Type B pancreatic cell (in vitro differentiated cells): ENCODE data around the gene MAEA. TPM values are rescaled to one million over a fixed set of nuclear protein-coding genes. Genes with fewer than 3 reads are reported as not detected.

ENCODE experiments used
- DNase-seq: peaks from one replicate; pipeline ENCODE4 v3.0.0; 2021; ENCODE audit warnings: mixed read lengths; ENCODE audit not compliant: unreplicated experiment; ENCODE audit errors: extremely low spot score
- H3K27ac Mint-ChIP-seq: 2 replicates; pipeline ENCODE4 v1.8.0; 2021; ENCODE audit warnings: mild to moderate bottlenecking, mixed read lengths
- H3K27me3 Mint-ChIP-seq: 2 replicates; pipeline ENCODE4 v1.8.0; 2021; ENCODE audit warnings: mixed read lengths
- H3K36me3 Mint-ChIP-seq: 2 replicates; pipeline ENCODE4 v1.8.0; 2021; ENCODE audit warnings: mixed read lengths
- H3K4me1 Mint-ChIP-seq: one replicate; pipeline ENCODE4 v1.8.0; 2021; ENCODE audit warnings: mixed read lengths; ENCODE audit not compliant: unreplicated experiment
- H3K4me3 Mint-ChIP-seq: 2 replicates; pipeline ENCODE4 v1.8.0; 2021; ENCODE audit warnings: mild to moderate bottlenecking, mixed read lengths
- H3K9me3 Mint-ChIP-seq: 2 replicates; pipeline ENCODE4 v1.8.0; 2021; ENCODE audit warnings: mixed read lengths
- total RNA-seq: library from RNA; stranded (reverse); gene quantifications from 2 replicates; pipeline ENCODE4 v1.2.1, GENCODE V29; 2021; ENCODE audit warnings: low replicate concordance
- TF ChIP-seq, protein P1 (sequence below): fragments of 200-600 bp; sonication (generic); conservative IDR thresholded peaks from 2 replicates; pipeline ENCODE4 v1.5.0; 2021; ENCODE audit warnings: antibody characterized with exemption, mild to moderate bottlenecking

Gene MAEA
- total RNA-seq, 1 donor from 2014 or later = 81.5 TPM

DNA sequence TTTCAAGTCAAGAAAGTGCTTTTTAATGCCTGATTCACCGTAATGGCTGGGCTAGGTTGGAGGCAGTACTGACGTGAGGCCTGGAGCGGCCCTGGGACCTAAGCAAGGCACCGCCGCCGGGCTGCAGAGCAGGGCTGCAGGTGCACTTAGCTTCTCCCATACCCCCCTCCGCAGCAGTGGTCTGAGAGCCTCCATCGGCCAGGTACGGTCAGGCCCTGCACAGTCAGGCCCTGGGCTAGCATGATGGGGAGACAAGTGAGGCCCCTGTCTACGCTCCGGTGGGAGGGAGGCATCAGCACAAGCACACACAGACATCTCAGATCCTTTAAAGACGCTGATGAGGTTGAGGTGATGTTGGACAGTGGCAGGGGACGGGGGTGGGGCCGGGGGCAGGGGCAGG lies 4.7 kb downstream of the MAEA start:
- no peak overlapping the region for H3K4me3 Mint-ChIP-seq
- H3K36me3 Mint-ChIP-seq = peaks cover 4% of the 10 kb centered on the region
- H3K4me1 Mint-ChIP-seq = peaks cover 29% of the 10 kb centered on the region
- no peak overlapping the region for H3K27ac Mint-ChIP-seq
- TF ChIP-seq, protein P1, sequence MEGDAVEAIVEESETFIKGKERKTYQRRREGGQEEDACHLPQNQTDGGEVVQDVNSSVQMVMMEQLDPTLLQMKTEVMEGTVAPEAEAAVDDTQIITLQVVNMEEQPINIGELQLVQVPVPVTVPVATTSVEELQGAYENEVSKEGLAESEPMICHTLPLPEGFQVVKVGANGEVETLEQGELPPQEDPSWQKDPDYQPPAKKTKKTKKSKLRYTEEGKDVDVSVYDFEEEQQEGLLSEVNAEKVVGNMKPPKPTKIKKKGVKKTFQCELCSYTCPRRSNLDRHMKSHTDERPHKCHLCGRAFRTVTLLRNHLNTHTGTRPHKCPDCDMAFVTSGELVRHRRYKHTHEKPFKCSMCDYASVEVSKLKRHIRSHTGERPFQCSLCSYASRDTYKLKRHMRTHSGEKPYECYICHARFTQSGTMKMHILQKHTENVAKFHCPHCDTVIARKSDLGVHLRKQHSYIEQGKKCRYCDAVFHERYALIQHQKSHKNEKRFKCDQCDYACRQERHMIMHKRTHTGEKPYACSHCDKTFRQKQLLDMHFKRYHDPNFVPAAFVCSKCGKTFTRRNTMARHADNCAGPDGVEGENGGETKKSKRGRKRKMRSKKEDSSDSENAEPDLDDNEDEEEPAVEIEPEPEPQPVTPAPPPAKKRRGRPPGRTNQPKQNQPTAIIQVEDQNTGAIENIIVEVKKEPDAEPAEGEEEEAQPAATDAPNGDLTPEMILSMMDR = no peak
- no peaks in the 10 kb centered on the region for H3K9me3 Mint-ChIP-seq
- DNase-seq = no peak
- H3K27me3 Mint-ChIP-seq = no peaks in the 10 kb centered on the region

DNA sequence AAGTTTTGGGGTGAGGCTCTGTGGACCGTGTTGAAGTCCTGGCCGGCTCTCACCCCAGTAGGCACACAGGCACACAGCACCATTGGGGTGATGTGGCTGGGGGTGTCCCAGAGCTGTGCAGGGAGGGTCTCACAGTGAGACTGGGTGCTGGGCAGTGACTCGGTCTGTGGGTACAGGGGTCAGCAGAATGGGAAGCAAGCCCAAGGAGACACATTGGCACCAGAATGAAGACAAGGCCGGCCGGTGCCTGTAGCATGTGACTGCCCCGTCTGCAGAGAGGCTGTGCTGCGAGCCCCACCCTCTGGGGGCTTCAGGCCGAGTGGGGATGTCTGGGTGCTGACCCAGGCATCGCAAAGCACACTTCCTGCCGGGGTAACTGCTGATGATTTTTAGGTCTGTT lies 5.2 kb downstream of the MAEA start:
- no peak for DNase-seq
- peaks cover 29% of the 10 kb centered on the region for H3K4me1 Mint-ChIP-seq
- H3K4me3 Mint-ChIP-seq = no peak overlapping the region
- peak overlapping the region; percentile 26 for H3K27ac Mint-ChIP-seq
- H3K9me3 Mint-ChIP-seq = no peaks in the 10 kb centered on the region
- H3K36me3 Mint-ChIP-seq = peaks cover 8% of the 10 kb centered on the region
- TF ChIP-seq, protein P1 = no peak
- H3K27me3 Mint-ChIP-seq = no peaks in the 10 kb centered on the region

DNA sequence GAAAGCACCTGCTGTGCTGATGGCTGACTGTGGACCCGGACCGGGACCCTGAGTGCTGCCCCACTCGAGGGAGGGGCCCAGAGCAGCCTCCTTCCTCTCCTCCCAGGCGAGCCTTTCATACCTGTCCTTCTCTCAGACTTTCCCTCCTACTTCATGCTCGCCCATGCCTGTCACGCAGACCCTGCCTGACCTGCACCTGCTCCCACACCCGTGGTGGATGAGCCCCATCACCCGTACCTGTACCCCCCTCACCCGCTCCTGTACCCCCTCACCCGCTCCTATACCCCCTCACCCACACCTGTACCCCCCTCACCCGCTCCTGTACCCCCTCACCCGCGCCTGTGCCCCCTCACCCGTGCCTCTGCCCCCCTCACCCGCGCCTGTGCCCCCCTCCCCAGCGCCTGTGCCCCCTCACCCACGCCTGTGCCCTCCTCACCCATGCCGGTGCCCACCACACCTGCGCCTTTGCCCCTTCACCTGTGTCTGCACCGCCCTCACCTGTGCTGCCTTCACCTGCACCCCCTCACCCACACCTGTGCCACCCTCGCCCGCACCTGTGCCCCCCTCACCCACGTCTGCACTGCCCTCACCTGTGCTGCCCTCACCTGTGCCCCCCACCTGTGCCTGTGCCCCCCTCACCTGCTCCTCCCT lies 5.8 kb downstream of the MAEA start:
- H3K4me1 Mint-ChIP-seq = peaks cover 29% of the 10 kb centered on the region
- TF ChIP-seq, protein P1 = no peak
- DNase-seq = no peak
- peak overlapping the region; percentile 26 for H3K27ac Mint-ChIP-seq
- no peaks in the 10 kb centered on the region for H3K9me3 Mint-ChIP-seq
- H3K36me3 Mint-ChIP-seq = peaks cover 8% of the 10 kb centered on the region
- no peaks in the 10 kb centered on the region for H3K27me3 Mint-ChIP-seq
- H3K4me3 Mint-ChIP-seq = no peak overlapping the region

DNA sequence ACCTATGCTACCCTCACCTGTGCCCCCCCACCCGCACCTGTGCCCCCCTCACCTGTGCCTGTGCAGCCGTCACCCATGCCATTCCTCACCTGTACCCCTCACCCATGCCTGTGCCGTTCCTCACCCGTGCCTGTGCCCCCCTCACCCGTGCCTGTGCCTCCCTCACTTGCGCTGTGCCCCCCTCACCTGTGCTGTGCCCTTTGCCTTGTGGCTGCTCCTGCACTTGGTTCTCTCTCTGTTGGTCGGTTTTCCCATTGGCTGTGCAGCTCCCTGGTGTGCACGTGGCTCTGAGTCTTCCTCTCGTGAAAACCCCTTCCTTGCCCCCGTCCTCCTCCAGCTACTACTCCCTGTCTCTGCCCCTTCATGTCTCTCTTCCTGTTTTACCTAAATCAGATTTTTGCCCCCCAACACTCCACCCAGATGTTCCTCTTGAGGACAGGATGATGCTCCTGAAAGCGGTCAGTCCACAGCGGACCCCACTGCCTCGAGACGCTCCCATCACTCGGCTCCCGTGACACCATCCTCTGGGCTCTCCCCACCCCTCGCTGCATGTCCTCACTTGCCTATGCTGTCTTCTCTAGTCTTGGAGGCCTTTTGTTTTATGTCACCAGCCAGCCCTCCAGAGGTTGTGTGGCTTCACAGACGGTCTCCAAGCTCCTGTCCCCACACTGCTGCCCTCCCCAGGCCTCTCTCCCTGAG lies 6.8 kb downstream of the MAEA start:
- Mint-ChIP-seq H3K9me3 (no peaks in the 10 kb centered on the region), H3K4me1 (peaks cover 25% of the 10 kb centered on the region), H3K4me3 (peak overlapping the region; percentile 68), H3K36me3 (peaks cover 15% of the 10 kb centered on the region), H3K27me3 (no peaks in the 10 kb centered on the region), H3K27ac (peak overlapping the region; percentile 81)
- DNase-seq = no peak
- TF ChIP-seq, protein P1 = no peak

DNA sequence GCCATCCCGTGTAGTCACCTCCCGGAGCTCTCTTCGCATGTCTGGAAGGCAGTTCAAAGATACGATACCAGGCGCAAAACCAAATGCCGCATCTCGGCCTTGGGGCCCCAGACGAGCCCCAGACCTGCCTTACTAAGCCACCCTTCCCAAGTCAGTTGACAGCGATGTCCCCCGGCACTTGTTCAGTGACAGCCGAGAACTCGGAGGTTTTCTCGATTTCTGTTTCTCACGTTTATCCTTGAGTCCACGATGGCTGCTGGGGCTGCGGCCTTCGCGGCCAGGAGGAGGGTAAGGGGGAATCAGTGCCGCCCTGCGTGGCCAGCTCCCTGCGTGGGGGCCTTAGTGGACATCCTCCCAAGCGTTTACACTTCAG lies 7.3 kb downstream of the MAEA start:
- no peak for DNase-seq
- H3K4me3 Mint-ChIP-seq = peak overlapping the region; percentile 68
- H3K9me3 Mint-ChIP-seq = no peaks in the 10 kb centered on the region
- H3K36me3 Mint-ChIP-seq = peaks cover 20% of the 10 kb centered on the region
- H3K27me3 Mint-ChIP-seq = no peaks in the 10 kb centered on the region
- TF ChIP-seq, protein P1 = no peak
- peak overlapping the region; percentile 81 for H3K27ac Mint-ChIP-seq
- peaks cover 19% of the 10 kb centered on the region for H3K4me1 Mint-ChIP-seq
